H1 (cell line): Measurements from ENCODE around the gene SAMD4A. TPM values are rescaled to one million over a fixed set of nuclear protein-coding genes. Genes with fewer than 3 reads are reported as not detected.

Source experiments
- CTCF ChIA-PET: fragments of 300-600 bp; sonication (Branson Sonifier 250); formaldehyde crosslinking; loops from one replicate; lab custom pipeline; 2021; ENCODE audit not compliant: partially characterized antibody; lab: Charles Lee
- POLR2A ChIA-PET: fragments of 300-600 bp; sonication (Branson Sonifier 250); formaldehyde crosslinking; loops from one replicate; lab custom pipeline; 2021; ENCODE audit warnings: inconsistent platforms; ENCODE audit not compliant: partially characterized antibody; lab: Charles Lee
- DNase-seq, 2 experiments: peaks; one replicate each; pipeline versions ENCODE4 v3.0.0 to v3.0.0-alpha.2; 2010 to 2022; ENCODE audit warnings: low spot score in 2 of 2, low read depth in 1 of 2, mixed read lengths in 1 of 2
- FAIRE-seq: peaks from 2 replicates; lab custom pipeline; 2011; peaks lifted over from hg19 to GRCh38; lab: Jason Lieb, UNC
- H2AFZ ChIP-seq: 2 replicates; pipeline ENCODE4 v1.8.1; 2012; ENCODE audit warnings: low read length, inconsistent platforms
- H2AK5ac ChIP-seq: 2 replicates; pipeline ENCODE4 v1.6.1; 2013; ENCODE audit warnings: low read depth, low read length
- H2BK120ac ChIP-seq: replicated peaks from 2 replicates; pipeline ENCODE3; 2013; ENCODE audit warnings: low read depth, low read length, inconsistent platforms
- H2BK12ac ChIP-seq: 2 replicates; pipeline ENCODE4 v1.6.1; 2013; ENCODE audit warnings: low read depth, low read length
- H2BK15ac ChIP-seq: 2 replicates; pipeline ENCODE4 v1.6.1; 2013; ENCODE audit warnings: low read length
- H2BK20ac ChIP-seq: 2 replicates; pipeline ENCODE4 v1.6.1; 2013; ENCODE audit warnings: low read length
- H2BK5ac ChIP-seq: 2 replicates; pipeline ENCODE4 v1.6.1; 2013; ENCODE audit warnings: low read depth, low read length
- H3K14ac ChIP-seq: 2 replicates; pipeline ENCODE4 v1.6.1; 2013; ENCODE audit warnings: inconsistent platforms; ENCODE audit not compliant: insufficient read length
- H3K18ac ChIP-seq: 2 replicates; pipeline ENCODE4 v1.6.1; 2013; ENCODE audit warnings: low read length; ENCODE audit errors: extremely low read depth
- H3K23ac ChIP-seq: 2 replicates; pipeline ENCODE4 v1.6.1; 2013; ENCODE audit warnings: inconsistent platforms; ENCODE audit not compliant: insufficient read length
- H3K23me2 ChIP-seq: 2 replicates; pipeline ENCODE4 v1.6.1; 2013; ENCODE audit warnings: low read depth, low read length
- H3K27ac ChIP-seq: 2 replicates; pipeline ENCODE4 v1.6.1; 2011; ENCODE audit warnings: low read depth, low read length, inconsistent platforms
- H3K27me3 ChIP-seq, 4 experiments: replicated peaks in 1 of 4; 1 replicate in 1 of 4; 2 replicates in 3 of 4; pipeline versions ENCODE4 v1.6.1 to v1.8.1; 2011 to 2013; ENCODE audit warnings: low read length in 3 of 4, mild to moderate bottlenecking in 3 of 4, inconsistent platforms in 2 of 4, mixed read lengths in 2 of 4, moderate library complexity in 1 of 4; ENCODE audit not compliant: control insufficient read depth in 3 of 4, insufficient read depth in 3 of 4; ENCODE audit errors: extremely low read depth in 1 of 4
- H3K36me3 ChIP-seq, 4 experiments: 2 replicates each; pipeline versions ENCODE4 v1.6.1 to v1.8.1; 2011 to 2013; ENCODE audit warnings: mild to moderate bottlenecking in 4 of 4, low read length in 3 of 4, moderate library complexity in 2 of 4, control low read depth in 1 of 4, inconsistent platforms in 1 of 4; ENCODE audit not compliant: insufficient read depth in 4 of 4, control insufficient read depth in 2 of 4
- H3K4ac ChIP-seq: replicated peaks from 2 replicates; pipeline ENCODE3; 2013; ENCODE audit warnings: low read length, low read depth, mixed read lengths, inconsistent platforms; ENCODE audit not compliant: insufficient read length
- H3K4me1 ChIP-seq, 4 experiments: replicated peaks in 1 of 4; 1 replicate in 1 of 4; 2 replicates in 3 of 4; pipeline versions ENCODE4 v1.6.1 to v1.8.1; 2011 to 2013; ENCODE audit warnings: low read length in 3 of 4, inconsistent platforms in 2 of 4, mixed read lengths in 1 of 4; ENCODE audit not compliant: insufficient read depth in 4 of 4, control insufficient read depth in 3 of 4
- H3K4me2 ChIP-seq, 2 experiments: 2 replicates each; pipeline versions ENCODE4 v1.6.1 to v1.8.1; 2011 to 2013; ENCODE audit warnings: low read depth in 2 of 2, low read length in 2 of 2, control low read depth in 1 of 2, inconsistent platforms in 1 of 2, mild to moderate bottlenecking in 1 of 2; ENCODE audit not compliant: insufficient read depth in 1 of 2
- H3K4me3 ChIP-seq, 4 experiments: fragments of 200-600, 300-600 bp in 1 of 4; sonication (generic), shearing (Covaris generic), sonication (Bioruptor Twin) in 1 of 4; 2 replicates each; pipeline versions ENCODE4 v1.5.1 to v1.8.1; 2011 to 2016; ENCODE audit warnings: low read length in 4 of 4, low read depth in 3 of 4, control low read depth in 2 of 4, inconsistent platforms in 2 of 4, mild to moderate bottlenecking in 2 of 4, mixed read lengths in 1 of 4, moderate library complexity in 1 of 4; ENCODE audit not compliant: insufficient read depth in 2 of 4; ENCODE audit errors: extremely low read depth in 1 of 4
- H3K56ac ChIP-seq: replicated peaks from 2 replicates; pipeline ENCODE3; 2013; ENCODE audit warnings: low read depth, mild to moderate bottlenecking, mixed read lengths, low read length, inconsistent platforms; ENCODE audit not compliant: insufficient read length
- H3K79me1 ChIP-seq: 2 replicates; pipeline ENCODE4 v1.6.1; 2013; ENCODE audit warnings: low read depth, low read length, control low read depth
- H3K79me2 ChIP-seq, 2 experiments: 2 replicates each; pipeline versions ENCODE4 v1.6.1 to v1.8.1; 2012 to 2013; ENCODE audit warnings: low read length in 2 of 2, mild to moderate bottlenecking in 2 of 2, inconsistent platforms in 1 of 2; ENCODE audit not compliant: insufficient read depth in 2 of 2, control insufficient read depth in 1 of 2
- H3K9ac ChIP-seq, 4 experiments: replicated peaks in 1 of 4; 1 replicate in 1 of 4; 2 replicates in 3 of 4; pipeline versions ENCODE4 v1.6.1 to v1.8.1; 2011 to 2013; ENCODE audit warnings: low read depth in 3 of 4, low read length in 3 of 4, control low read depth in 2 of 4, mild to moderate bottlenecking in 2 of 4, moderate library complexity in 2 of 4, inconsistent platforms in 1 of 4; ENCODE audit errors: extremely low read depth in 1 of 4
- H3K9me3 ChIP-seq, 2 experiments: 2 replicates each; pipeline versions ENCODE4 v1.6.1 to v1.8.1; 2012 to 2013; ENCODE audit warnings: mild to moderate bottlenecking in 2 of 2, moderate library complexity in 2 of 2, control low read depth in 1 of 2, inconsistent platforms in 1 of 2, low read depth in 1 of 2, low read length in 1 of 2, mixed read lengths in 1 of 2; ENCODE audit not compliant: insufficient read depth in 2 of 2
- H4K20me1 ChIP-seq, 2 experiments: replicated peaks in 1 of 2; 2 replicates each; pipeline versions ENCODE3 to v1.8.1; 2011 to 2013; ENCODE audit warnings: inconsistent platforms in 2 of 2, low read length in 2 of 2, mild to moderate bottlenecking in 1 of 2; ENCODE audit not compliant: insufficient read depth in 2 of 2, control insufficient read depth in 1 of 2
- H4K5ac ChIP-seq: 2 replicates; pipeline ENCODE4 v1.6.1; 2013; ENCODE audit warnings: low read length, low read depth, mixed read lengths, inconsistent platforms; ENCODE audit not compliant: insufficient read length
- H4K8ac ChIP-seq: 2 replicates; pipeline ENCODE4 v1.8.0; 2013; ENCODE audit warnings: mild to moderate bottlenecking, moderate library complexity, low read length, inconsistent platforms; ENCODE audit not compliant: insufficient read depth; ENCODE audit errors: extremely low read depth
- H4K91ac ChIP-seq: replicated peaks from 2 replicates; pipeline ENCODE3; 2013; ENCODE audit warnings: low read length, mixed read lengths, inconsistent platforms; ENCODE audit not compliant: insufficient read length
- BCL11A ChIP-seq, 2 experiments: IDR thresholded peaks; one replicate each; pipeline ENCODE4 v1.6.1; 2011; ENCODE audit warnings: low read depth in 2 of 2, low read length in 2 of 2, mild to moderate bottlenecking in 2 of 2
- EZH2 ChIP-seq: fragments of 200-600 bp; sonication (generic); IDR thresholded peaks from 2 replicates; pipeline ENCODE4 v1.7.1; 2012; ENCODE audit warnings: low read depth, mild to moderate bottlenecking, moderate library complexity, low read length, inconsistent platforms; ENCODE audit not compliant: severe bottlenecking
- WGBS, 2 experiments: shearing (Covaris generic) in 1 of 2; methylation state at CpG; one replicate each; pipeline versions ENCODE4 v1.1.6 to v1.1.7; 2013 to 2015; ENCODE audit warnings: low lambda C conversion rate in 2 of 2, mixed read lengths in 2 of 2, inconsistent platforms in 1 of 2, low coverage in 1 of 2, missing lambda C conversion rate in 1 of 2; ENCODE audit not compliant: insufficient replicate concordance in 2 of 2, insufficient coverage in 1 of 2, insufficient read length in 1 of 2; ENCODE audit errors: extremely low coverage in 1 of 2, missing lambda C conversion rate in 1 of 2; 5-methylcytosine and 5-hydroxymethylcytosine counted together
- polyA plus RNA-seq, 7 experiments: library from polyadenylated mRNA; depleted of rRNA in 3 of 7; stranded (reverse) in 5 of 7; unstranded in 2 of 7; fragments of >200 nt in 5 of 7; fragments of 200-250 nt in 2 of 7; gene quantifications; 1 replicate in 5 of 7; 2 replicates in 1 of 7; 4 replicates in 1 of 7; pipeline versions ENCODE4 v1.2.1 to v1.2.3, GENCODE V29; 2011 to 2013; ENCODE audit warnings: missing spikeins in 2 of 7, mixed read lengths in 2 of 7
- total RNA-seq: library from RNA; stranded (reverse); fragmentation: NEBNext Ultra II Directional; extraction: Animal tissue kit (Norgen Biotek cat#: 25700); gene quantifications from 2 replicates; pipeline ENCODE4 v1.2.1, GENCODE V29; 2021
- TF ChIP-seq, protein P1 (sequence below): IDR thresholded peaks from 2 replicates; pipeline ENCODE4 v1.6.1; 2011; ENCODE audit warnings: low read depth, mild to moderate bottlenecking, low read length; ENCODE audit not compliant: insufficient read depth

SAMD4A gene
- total and polyA plus RNA-seq, 2 of the 8 experiments (the other 6 are each of a cell fraction or from before 2014, with no cell fraction given), result 2.4 to 12.3 TPM

DNA sequence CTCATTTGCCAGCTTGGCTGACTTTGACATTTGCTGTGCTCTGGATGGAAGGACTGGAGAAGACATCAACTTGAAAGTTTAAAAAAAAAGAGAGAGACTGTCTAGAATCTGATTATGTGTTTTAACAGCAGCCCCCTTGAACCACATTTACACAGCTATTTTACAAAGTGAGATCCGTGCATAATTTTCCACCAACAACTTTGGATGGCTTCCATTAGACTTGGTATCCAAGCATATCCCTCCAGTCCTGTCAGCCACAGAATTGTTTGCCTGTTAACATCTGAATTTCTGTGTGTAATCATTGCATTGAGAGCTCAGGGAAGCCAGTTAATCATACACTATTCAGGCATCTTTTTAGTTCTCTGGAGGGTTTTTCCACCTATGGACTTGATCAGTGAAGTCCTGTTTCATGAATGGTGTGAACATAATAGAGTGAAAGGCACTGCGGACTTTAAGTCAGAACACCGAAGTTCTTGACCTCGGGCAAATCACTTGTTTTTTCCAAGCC lies 93.7 kb downstream of the SAMD4A start:
- POLR2A ChIA-PET, result no interaction called here

More for the DNA sequence above, 93.7 kb downstream of the SAMD4A start:
- Histone ChIP-seq H3K27me3 (no peaks in the 10 kb centered on the region), H3K18ac (no peak overlapping the region), H3K14ac (no peak overlapping the region), H3K56ac (no peak overlapping the region), H2BK5ac (no peak overlapping the region), H2AFZ (no peak overlapping the region), H3K27ac (no peak overlapping the region), H3K23me2 (no peaks in the 10 kb centered on the region), H3K4me2 (no peak overlapping the region), H3K9ac (no peak overlapping the region), H2AK5ac (no peak overlapping the region), H3K23ac (no peak overlapping the region), H3K9me3 (no peaks in the 10 kb centered on the region), H3K4me1 (peaks cover 0 to 3% (median 0%) of the 10 kb centered on the region in 4 experiments; a peak in 1 of 7 replicates), H3K4me3 (no peak overlapping the region), H4K5ac (no peak overlapping the region), H2BK15ac (no peak overlapping the region), H2BK12ac (no peak overlapping the region), H4K20me1 (no peaks in the 10 kb centered on the region), H3K79me1 (peaks cover 5% of the 10 kb centered on the region; the same call in 1 of the 2 replicates), H4K8ac (no peak overlapping the region), H2BK120ac (no peak overlapping the region), H2BK20ac (no peak overlapping the region), H3K79me2 (0 out of 4 replicates have a peak, but pooled peaks cover 0 to 3% of the 10 kb centered on the region in 2 experiments), H3K4ac (no peak overlapping the region), H4K91ac (no peak overlapping the region), H3K36me3 (no peaks in the 10 kb centered on the region)
- FAIRE-seq (no peak), DNase-seq (no peak)
- CTCF ChIA-PET, result interaction anchor here (0.6 to 2.6 kb wide), 5 partner anchors 11 to 216 kb away, joined by 3 to 16 read pairs (median 3); no protein-coding TSS in a partner anchor
- WGBS, 2 experiments, result 88% methylated on average over 4 of the region's 4 CpGs; no CpG with 5 or more reads in 1 of the 2 experiments
- TF ChIP-seq EZH2 (no peak), BCL11A (IDR thresholded peaks at IDR 0.05; ENCODE audit: low read depth in 2 of 2, low read length in 2 of 2) (no peak)
- TF ChIP-seq, protein P1, sequence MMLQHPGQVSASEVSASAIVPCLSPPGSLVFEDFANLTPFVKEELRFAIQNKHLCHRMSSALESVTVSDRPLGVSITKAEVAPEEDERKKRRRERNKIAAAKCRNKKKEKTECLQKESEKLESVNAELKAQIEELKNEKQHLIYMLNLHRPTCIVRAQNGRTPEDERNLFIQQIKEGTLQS, result no peak
